ENCODE measurements around the gene CLDN15. TPM values are rescaled to one million over a fixed set of nuclear protein-coding genes. Genes with fewer than 3 reads are reported as not detected.
A peak's percentile ranks its signal among the peaks of the same experiment; 100 is the strongest.
"Not testable (repeated sequence)": the region's sequence is repeated elsewhere in the genome, so short reads cannot be mapped to it uniquely, and the experiment has no call there.

CLDN15 gene
- polyA plus RNA-seq, 3 donors, result 19.3 TPM; not detected in 2

DNA sequence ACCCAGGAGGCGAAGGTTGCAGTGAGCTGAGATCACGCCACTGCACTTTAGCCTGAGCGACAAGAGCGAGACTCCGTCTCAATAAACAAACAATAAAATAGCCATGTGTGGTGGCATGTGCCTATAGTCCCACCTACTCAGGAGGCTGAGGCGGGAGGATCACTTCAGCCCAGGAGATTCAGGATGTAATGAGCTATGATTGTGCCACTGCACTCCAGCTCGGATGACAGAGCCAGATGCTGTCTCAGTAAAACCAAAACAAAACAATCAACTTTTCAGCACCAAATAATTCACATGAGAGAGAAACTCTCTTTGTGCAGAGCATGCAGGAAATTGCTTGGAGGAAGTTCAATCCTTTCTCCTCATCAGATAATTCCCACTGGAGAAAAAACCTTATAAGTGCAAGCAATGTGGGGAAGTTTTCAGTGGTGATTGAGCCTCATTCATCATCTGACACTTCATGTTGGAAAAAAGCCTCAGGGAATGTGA lies 20.7 kb upstream of the CLDN15 start:
- TF ChIP-seq, protein P1, sequence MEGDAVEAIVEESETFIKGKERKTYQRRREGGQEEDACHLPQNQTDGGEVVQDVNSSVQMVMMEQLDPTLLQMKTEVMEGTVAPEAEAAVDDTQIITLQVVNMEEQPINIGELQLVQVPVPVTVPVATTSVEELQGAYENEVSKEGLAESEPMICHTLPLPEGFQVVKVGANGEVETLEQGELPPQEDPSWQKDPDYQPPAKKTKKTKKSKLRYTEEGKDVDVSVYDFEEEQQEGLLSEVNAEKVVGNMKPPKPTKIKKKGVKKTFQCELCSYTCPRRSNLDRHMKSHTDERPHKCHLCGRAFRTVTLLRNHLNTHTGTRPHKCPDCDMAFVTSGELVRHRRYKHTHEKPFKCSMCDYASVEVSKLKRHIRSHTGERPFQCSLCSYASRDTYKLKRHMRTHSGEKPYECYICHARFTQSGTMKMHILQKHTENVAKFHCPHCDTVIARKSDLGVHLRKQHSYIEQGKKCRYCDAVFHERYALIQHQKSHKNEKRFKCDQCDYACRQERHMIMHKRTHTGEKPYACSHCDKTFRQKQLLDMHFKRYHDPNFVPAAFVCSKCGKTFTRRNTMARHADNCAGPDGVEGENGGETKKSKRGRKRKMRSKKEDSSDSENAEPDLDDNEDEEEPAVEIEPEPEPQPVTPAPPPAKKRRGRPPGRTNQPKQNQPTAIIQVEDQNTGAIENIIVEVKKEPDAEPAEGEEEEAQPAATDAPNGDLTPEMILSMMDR (IDR thresholded peaks at IDR 0.05), result no peak
- no peaks in the 10 kb centered on the region for H3K9me3 ChIP-seq (replicated peaks in 1 of 2; ENCODE audit: control insufficient read depth in 1 of 2, insufficient read depth in 1 of 2, low read length in 2 of 2)
- DNase-seq, result no peak
- H3K36me3 ChIP-seq (replicated peaks in 1 of 2; ENCODE audit: control insufficient read depth in 1 of 2, insufficient read depth in 2 of 2, low read length in 2 of 2), result no peaks in the 10 kb centered on the region
- Mint-ChIP-seq H3K36me3 (no peaks in the 10 kb centered on the region), H3K4me3 (no peak overlapping the region), H3K9me3 (no peaks in the 10 kb centered on the region), H3K27me3 (ENCODE audit: low read depth in 3 of 3) (peaks cover 6 to 31% (median 19%) of the 10 kb centered on the region in 3 donors), H3K27ac (no peak overlapping the region), H3K4me1 (peaks cover 3% of the 10 kb centered on the region)
- H3K9ac ChIP-seq (ENCODE audit: insufficient read depth, low read length, poor library complexity, severe bottlenecking), result no peak overlapping the region
- no peaks in the 10 kb centered on the region for H3K4me1 ChIP-seq (ENCODE audit: control insufficient read depth in 1 of 2, insufficient read depth in 2 of 2, low read length in 2 of 2)
- H3K27ac ChIP-seq (ENCODE audit: low read depth in 1 of 2, low read length in 2 of 2), result no peak overlapping the region
- no peaks in the 10 kb centered on the region for H4K20me1 ChIP-seq (ENCODE audit: insufficient read depth, low read length)
- no peak overlapping the region for H3K4me2 ChIP-seq (replicated peaks; ENCODE audit: extremely low read depth, low read length, poor library complexity, severe bottlenecking)
- no peak overlapping the region for H2AFZ ChIP-seq (ENCODE audit: insufficient read depth, low read depth, low read length, poor library complexity, severe bottlenecking)
- H3K79me2 ChIP-seq (ENCODE audit: insufficient read depth, low read length), result no peaks in the 10 kb centered on the region
- intact Hi-C loops (cut with micrococcal nuclease), result loop anchor here in 1 of 2 donors (10.0 kb wide), 1 partner anchor 173 kb away; the partner anchor contains the start of gene TRIM56
- WGBS (ENCODE audit: insufficient coverage), result 100% methylated on average over 1 of the region's 7 CpGs
- H3K27me3 ChIP-seq (ENCODE audit: control insufficient read depth in 2 of 2, insufficient read depth in 2 of 2, low read length in 2 of 2), result no peaks in the 10 kb centered on the region
- H3K4me3 ChIP-seq (replicated peaks in 1 of 3; ENCODE audit: low read depth in 2 of 3, low read length in 3 of 3), result no peak overlapping the region

DNA sequence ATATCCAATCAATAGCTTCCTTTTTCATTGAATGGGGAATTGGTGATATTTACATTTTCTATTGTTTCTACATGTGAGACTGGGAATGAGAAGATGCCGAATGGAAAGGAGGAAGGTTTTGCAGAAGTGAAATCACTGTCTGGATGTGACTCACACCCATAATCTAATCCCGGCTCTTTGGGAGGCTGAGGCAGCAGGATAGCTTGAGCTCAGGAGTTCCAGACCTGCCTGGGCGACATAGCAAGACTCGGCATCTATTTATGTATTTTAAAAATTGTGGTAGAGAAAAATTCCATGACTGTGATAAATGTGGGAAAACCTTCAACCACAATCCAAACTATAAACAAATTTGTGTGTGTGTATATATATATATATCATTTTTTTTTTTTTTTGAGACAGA lies 18.2 kb upstream of the CLDN15 start:
- peak in 1 of 3 donors; percentile 23 for DNase-seq
- Mint-ChIP-seq H3K9me3 (no peaks in the 10 kb centered on the region), H3K4me1 (peaks cover 18% of the 10 kb centered on the region), H3K27me3 (ENCODE audit: low read depth in 3 of 3) (peaks cover 3 to 25% (median 8%) of the 10 kb centered on the region in 3 donors), H3K27ac (no peak overlapping the region), H3K36me3 (no peaks in the 10 kb centered on the region), H3K4me3 (no peak overlapping the region)
- Histone ChIP-seq H2AFZ (ENCODE audit: insufficient read depth, low read depth, low read length, poor library complexity, severe bottlenecking) (no peak overlapping the region), H3K27ac (ENCODE audit: low read depth in 1 of 2, low read length in 2 of 2) (no peak overlapping the region), H3K4me2 (replicated peaks; ENCODE audit: extremely low read depth, low read length, poor library complexity, severe bottlenecking) (no peak overlapping the region), H3K79me2 (ENCODE audit: insufficient read depth, low read length) (peaks cover 14% of the 10 kb centered on the region), H3K4me3 (replicated peaks in 1 of 3; ENCODE audit: low read depth in 2 of 3, low read length in 3 of 3) (no peak overlapping the region), H3K36me3 (replicated peaks in 1 of 2; ENCODE audit: control insufficient read depth in 1 of 2, insufficient read depth in 2 of 2, low read length in 2 of 2) (no peaks in the 10 kb centered on the region), H3K9me3 (replicated peaks in 1 of 2; ENCODE audit: control insufficient read depth in 1 of 2, insufficient read depth in 1 of 2, low read length in 2 of 2) (no peaks in the 10 kb centered on the region), H4K20me1 (ENCODE audit: insufficient read depth, low read length) (peaks cover 8% of the 10 kb centered on the region), H3K9ac (ENCODE audit: insufficient read depth, low read length, poor library complexity, severe bottlenecking) (no peak overlapping the region), H3K4me1 (ENCODE audit: control insufficient read depth in 1 of 2, insufficient read depth in 2 of 2, low read length in 2 of 2) (peaks cover 14 to 17% of the 10 kb centered on the region in 2 donors), H3K27me3 (ENCODE audit: control insufficient read depth in 2 of 2, insufficient read depth in 2 of 2, low read length in 2 of 2) (no peaks in the 10 kb centered on the region)
- intact Hi-C loops (cut with micrococcal nuclease), result loop anchor here in 1 of 2 donors (10.0 kb wide), 1 partner anchor 171 kb away; the partner anchor contains the start of gene TRIM56
- TF ChIP-seq, protein P1 (IDR thresholded peaks at IDR 0.05), result no peak
- no CpG with 5 or more reads among the region's 4 CpGs for WGBS (ENCODE audit: insufficient coverage)

DNA sequence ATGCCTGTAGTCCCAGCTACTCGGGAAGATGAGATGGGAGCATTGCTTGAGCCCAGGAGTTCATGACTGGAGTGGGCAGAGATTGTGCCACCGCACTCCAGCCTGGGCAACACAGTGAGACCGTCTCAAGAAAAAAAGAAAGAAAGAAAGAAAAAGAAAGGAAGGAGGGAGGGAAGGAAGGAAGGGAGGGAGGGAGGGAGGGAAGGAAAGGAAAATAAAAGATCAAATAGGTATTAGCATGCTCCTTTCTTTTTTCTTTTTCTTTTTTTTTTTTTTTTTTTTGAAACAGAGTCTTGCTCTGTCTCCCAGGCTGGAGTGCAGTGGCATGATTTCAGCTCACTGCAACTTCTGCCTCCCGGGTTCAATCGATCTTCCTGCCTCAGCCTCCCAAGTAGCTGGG lies 15.6 kb upstream of the CLDN15 start:
- H3K27me3 ChIP-seq (ENCODE audit: control insufficient read depth in 2 of 2, insufficient read depth in 2 of 2, low read length in 2 of 2); H3K9me3 ChIP-seq (replicated peaks in 1 of 2; ENCODE audit: control insufficient read depth in 1 of 2, insufficient read depth in 1 of 2, low read length in 2 of 2); H3K9ac ChIP-seq (ENCODE audit: insufficient read depth, low read length, poor library complexity, severe bottlenecking); H3K27ac ChIP-seq (ENCODE audit: low read depth in 1 of 2, low read length in 2 of 2); DNase-seq; H3K9me3 Mint-ChIP-seq: not testable (repeated sequence)
- H3K36me3 ChIP-seq (replicated peaks in 1 of 2; ENCODE audit: control insufficient read depth in 1 of 2, insufficient read depth in 2 of 2, low read length in 2 of 2), result peaks cover 5 to 14% of the 10 kb centered on the region in 2 donors
- H3K27ac Mint-ChIP-seq, result peak overlapping the region in 2 of 7 donors; percentile 46 to 54
- peaks cover 26% of the 10 kb centered on the region for H3K4me1 Mint-ChIP-seq
- 100% methylated on average over 3 of the region's 5 CpGs for WGBS (ENCODE audit: insufficient coverage)
- H3K4me2 ChIP-seq (replicated peaks; ENCODE audit: extremely low read depth, low read length, poor library complexity, severe bottlenecking), result peak overlapping the region; percentile 78
- H2AFZ ChIP-seq (ENCODE audit: insufficient read depth, low read depth, low read length, poor library complexity, severe bottlenecking), result peak overlapping the region; percentile 89
- H3K4me3 ChIP-seq (replicated peaks in 1 of 3; ENCODE audit: low read depth in 2 of 3, low read length in 3 of 3), result peak overlapping the region in 1 of 3 experiments; percentile 95
- peaks cover 20 to 25% of the 10 kb centered on the region in 2 donors for H3K4me1 ChIP-seq (ENCODE audit: control insufficient read depth in 1 of 2, insufficient read depth in 2 of 2, low read length in 2 of 2)
- H3K4me3 Mint-ChIP-seq, result peak overlapping the region; percentile 97 to 98
- peaks cover 7 to 17% of the 10 kb centered on the region in 2 donors for H3K36me3 Mint-ChIP-seq
- intact Hi-C loops (cut with micrococcal nuclease), result loop anchor here in 1 of 2 donors (10.0 kb wide), 1 partner anchor 168 kb away; the partner anchor contains the start of gene TRIM56
- H4K20me1 ChIP-seq (ENCODE audit: insufficient read depth, low read length), result peaks cover 28% of the 10 kb centered on the region
- H3K79me2 ChIP-seq (ENCODE audit: insufficient read depth, low read length), result peaks cover 39% of the 10 kb centered on the region
- peaks cover 0 to 19% (median 5%) of the 10 kb centered on the region in 3 donors for H3K27me3 Mint-ChIP-seq (ENCODE audit: low read depth in 3 of 3)

Measured in CD14-positive monocyte (primary cell).